HEK293T (cell line): ENCODE results near the gene MPRIP.

Experiments used
- ARNT ChIP-seq: fragments of 450-650 bp; IDR thresholded peaks from 2 replicates; pipeline ENCODE4 v1.6.1; 2017; ENCODE audit warnings: mild to moderate bottlenecking
- ELF4 ChIP-seq: fragments of 450-650 bp; IDR thresholded peaks from 2 replicates; pipeline ENCODE4 v1.6.1; 2017; ENCODE audit warnings: antibody characterized with exemption
- FOXK2 ChIP-seq: fragments of 450-650 bp; IDR thresholded peaks from 2 replicates; pipeline ENCODE4 v1.6.1; 2016; ENCODE audit warnings: mild to moderate bottlenecking
- FOXM1 ChIP-seq: fragments of 450-650 bp; IDR thresholded peaks from 2 replicates; pipeline ENCODE4 v1.6.1; 2017; ENCODE audit warnings: mild to moderate bottlenecking, borderline replicate concordance
- SP1 ChIP-seq: fragments of 450-650 bp; IDR thresholded peaks from 2 replicates; pipeline ENCODE4 v1.6.1; 2017
- SUZ12 ChIP-seq: fragments of 450-650 bp; IDR thresholded peaks from 2 replicates; pipeline ENCODE4 v1.6.1; 2016; ENCODE audit warnings: mild to moderate bottlenecking
- TARDBP ChIP-seq: fragments of 450-650 bp; IDR thresholded peaks from 2 replicates; pipeline ENCODE4 v1.6.1; 2016
- ZNF384 ChIP-seq: fragments of 450-650 bp; IDR thresholded peaks from 2 replicates; pipeline ENCODE4 v1.6.1; 2016

- TF ChIP-seq TARDBP (no peak), SUZ12 (no peak), ZNF384 (no peak), ELF4 (no peak), FOXK2 (no peak), SP1 (no peak), FOXM1 (no peak), ARNT (no peak)
Observed at GRCh38 chr17:17161121-17161520, 118.9 kb downstream of the MPRIP start.
